ENCODE results near the gene SACM1L.
A peak's percentile ranks its signal among the peaks of the same experiment; 100 is the strongest.
"Not testable (repeated sequence)": the region's sequence is repeated elsewhere in the genome, so short reads cannot be mapped to it uniquely, and the experiment has no call there.

Gene SACM1L

DNA sequence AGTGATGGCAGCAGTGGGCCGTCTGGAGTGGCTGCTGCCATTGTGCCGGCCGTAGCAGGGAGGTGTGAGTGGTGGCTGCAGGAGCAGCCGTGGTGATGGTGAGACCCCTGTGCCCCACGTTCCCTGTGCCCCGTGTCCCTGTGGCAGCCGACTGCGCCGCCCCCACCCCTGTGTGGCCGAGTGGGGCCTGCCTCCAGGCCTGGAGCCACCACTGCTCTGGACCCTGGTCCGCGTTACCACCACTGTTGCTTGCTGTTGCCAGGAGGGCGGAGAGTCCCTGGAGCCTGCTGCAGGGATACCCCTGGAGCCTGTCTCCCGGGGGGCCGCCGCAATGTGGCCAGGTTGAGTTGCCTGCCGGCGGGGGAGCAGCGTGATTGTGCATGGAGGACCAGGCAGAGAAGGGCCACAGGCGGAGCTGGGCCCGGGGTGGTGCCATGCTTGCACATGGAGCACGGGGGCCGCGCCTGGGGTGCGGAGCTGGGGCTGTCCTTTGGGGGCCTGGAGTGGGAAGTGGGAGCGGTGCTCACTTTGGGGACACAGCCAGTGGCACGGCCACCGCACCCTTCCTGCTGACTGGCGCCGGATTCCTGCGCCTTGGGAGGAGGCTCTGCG is 57.1 kb downstream of the SACM1L start:
- no peak for DNase-seq

DNA sequence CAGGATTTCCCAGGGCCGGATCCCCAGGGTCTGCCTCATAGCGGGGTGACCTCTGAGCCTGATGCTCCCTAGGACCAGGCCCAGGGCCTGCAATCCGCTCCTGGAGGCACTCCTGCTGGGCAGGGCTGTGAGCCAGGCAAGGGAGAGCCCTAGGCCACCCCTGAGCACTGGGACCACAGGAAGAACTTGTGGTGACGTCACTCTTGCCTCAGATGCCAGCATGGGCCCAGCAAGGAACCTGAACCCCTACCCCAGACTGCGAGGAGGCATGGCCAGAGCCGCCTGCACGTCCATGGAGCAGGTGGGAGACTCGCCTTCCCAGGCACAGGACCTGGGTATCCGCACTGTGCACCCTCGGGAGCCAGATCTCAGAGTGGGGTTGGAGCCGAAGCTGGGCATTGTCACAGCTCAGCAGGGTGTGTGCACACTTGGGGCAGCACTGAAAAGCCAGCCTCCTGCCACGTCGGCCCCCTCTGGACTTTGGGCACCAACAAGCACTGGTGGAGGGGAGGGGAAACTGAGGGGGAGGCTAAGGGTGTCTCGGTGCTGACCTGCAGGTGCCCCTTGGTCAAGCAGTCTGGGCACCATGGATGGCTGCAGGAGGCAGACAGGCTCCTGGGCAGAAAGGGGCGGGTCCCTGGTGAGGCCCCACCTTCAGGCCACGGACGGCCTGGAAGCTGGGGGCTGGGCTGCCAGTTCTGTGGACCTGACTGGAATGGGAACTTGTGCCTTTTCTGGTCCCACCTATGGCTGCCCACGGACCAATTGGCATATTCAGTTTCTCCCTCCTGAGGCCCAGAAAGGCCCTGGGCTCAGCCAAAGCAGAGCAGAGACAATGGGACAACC is 57.8 kb downstream of the SACM1L start:
- DNase-seq, result no peak

GRCh38 chr3:45748068-45748467 is 58.9 kb downstream of the SACM1L start:
- DNase-seq, result no peak

DNA sequence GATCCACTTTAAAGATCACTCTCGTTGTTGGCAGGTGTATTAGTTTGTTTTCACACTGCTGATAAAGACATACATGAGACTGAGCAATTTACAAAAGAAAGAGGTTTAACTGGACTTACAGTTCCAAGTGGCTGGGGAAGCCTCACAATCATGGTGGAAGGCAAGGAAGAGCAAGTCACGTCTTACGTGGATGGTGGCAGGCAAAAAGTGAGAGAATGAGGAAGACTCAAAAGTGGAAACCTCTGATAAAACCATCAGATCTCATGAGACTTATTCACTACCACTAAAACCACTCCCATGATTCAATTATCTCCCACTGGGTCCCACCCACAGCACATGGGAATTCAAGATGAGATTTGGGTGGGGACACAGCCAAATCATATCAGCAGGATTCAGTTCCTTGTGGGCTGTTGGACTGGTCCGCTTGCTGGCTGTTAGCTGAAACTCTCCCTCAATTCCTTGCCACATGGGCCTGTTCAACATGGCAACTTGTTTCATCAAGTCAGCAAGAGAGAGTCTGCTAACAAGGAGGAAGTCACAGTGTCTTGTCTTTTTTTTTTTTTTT is 59.9 kb downstream of the SACM1L start:
- not testable (repeated sequence) for DNase-seq

- no peak for DNase-seq
Observed at GRCh38 chr3:45749880-45750279, 60.7 kb downstream of the SACM1L start.

- DNase-seq, result no peak
Observed at GRCh38 chr3:45751537-45752242, 62.5 kb downstream of the SACM1L start.

- DNase-seq, result no peak
Observed at GRCh38 chr3:45753095-45753494, 63.9 kb downstream of the SACM1L start.

DNA sequence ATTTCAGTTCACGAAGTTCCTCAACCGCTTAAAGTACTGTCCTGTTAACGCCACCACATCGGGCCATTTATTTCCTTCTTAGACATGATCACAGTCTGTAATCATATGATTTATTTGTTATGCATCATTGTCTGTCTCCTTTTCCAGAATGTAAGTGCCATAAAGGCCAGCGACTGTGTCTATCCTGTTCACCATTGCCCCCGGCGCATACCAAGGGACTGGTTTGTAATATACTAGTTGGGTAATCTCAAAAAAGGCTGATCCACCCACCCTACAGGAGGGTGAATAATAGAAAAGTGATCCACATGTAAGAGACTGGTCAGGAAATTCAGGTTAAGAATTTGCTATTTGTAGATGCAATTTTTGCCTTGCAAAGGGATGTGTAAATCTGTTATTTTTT is 65.3 kb downstream of the SACM1L start:
- no peak for DNase-seq

DNA sequence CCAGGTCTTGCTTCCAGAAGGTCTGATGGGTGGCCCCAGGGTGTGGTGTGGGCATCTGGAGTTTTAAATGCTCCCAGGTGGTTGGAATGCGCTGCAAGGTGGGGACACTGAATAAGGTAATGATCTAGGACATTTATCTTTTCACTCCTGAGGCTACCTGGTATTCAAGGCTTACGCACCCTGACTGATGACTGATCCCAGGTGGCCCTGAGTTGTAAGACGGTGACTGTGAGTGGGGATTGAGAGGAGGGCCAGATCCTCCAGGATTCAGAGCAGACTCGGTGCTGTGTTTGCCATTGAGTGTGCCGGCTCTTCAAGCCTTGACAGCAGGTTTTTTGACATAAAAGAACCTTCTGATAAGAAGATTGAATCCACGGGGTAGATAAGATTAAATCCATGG is 66.9 kb downstream of the SACM1L start:
- no peak for DNase-seq

DNA sequence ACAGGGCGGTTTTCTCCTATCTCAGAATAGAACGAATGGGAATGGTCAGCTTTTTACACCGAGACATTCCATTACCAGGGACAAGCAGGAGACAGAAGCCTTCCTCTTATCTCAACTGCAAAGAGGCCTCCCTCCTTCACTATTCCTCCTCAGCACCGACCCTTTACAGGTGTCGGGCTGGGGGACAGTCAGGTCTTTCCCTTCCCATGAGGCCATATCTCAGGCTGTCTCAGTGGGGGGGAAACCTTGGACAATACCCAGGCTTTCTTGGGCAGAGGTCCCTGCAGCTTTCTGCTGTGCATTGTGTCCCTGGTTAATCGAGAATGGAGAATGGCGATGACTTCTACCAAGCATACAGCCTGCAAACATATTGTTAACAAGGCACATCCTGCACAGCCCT is 67.9 kb downstream of the SACM1L start:
- not testable (repeated sequence) for DNase-seq

DNA sequence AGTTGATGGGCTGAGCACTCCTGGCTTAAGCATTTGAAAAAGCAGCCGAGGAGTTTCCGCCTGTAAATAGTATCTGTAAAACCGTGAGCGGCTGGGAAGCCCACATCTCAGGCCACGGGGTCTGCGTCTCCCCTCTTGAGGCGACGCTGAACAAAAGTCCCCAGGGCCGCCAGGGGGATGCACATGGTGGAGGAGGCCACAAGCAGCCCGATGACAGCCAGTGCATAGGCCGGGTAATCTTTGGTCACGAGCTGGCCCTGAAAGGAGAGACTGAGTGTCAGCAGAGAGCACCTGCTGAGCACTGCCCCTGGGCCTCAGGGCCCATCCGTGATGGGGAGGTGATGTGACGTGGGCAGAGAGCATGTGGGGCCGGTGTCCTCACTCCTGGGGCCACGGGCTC is 69.7 kb downstream of the SACM1L start:
- no peak for DNase-seq

GRCh38 chr3:45759851-45760250 is 70.7 kb downstream of the SACM1L start:
- DNase-seq, result no peak

DNA sequence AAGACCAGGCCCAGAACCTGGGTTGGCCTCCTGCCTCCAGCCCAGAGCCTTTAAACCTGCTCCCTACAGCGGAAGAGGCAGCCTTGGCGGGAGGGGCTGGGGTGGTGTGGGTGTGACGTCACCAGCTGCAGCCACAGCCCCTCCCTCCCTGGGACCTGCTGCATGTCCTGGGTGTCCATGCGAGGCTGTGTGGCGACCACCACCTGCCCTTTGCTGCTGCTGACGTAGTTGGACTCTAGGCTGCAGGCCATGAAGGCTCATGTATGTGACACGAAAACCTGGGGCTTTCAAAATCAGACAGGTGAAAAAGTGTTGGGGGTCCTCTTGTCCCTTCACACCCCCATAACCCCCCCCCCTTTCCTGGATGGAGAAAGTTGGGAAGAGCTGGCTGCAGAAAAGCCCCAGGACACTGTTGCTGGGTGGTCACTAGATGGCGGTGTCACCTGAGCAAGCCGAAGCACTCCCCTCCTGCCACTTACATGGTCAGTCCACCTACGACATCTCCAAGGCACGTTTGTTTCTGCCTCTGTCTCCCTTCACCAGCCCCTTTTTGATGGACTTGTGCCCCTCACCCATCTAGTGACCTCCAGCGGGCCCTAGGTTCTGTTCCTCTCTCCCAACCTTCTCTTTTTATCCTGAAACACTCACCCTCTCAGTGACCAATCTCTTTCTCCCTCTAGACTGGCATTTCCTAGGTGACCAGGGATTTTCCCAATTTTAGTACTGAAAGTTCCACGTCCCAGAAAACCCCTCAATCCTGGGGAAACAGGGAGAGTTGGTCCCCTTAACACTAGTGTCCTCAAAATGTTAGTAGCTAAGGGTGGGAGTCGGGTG is 71.9 kb downstream of the SACM1L start:
- peak; percentile 33 for DNase-seq

DNA sequence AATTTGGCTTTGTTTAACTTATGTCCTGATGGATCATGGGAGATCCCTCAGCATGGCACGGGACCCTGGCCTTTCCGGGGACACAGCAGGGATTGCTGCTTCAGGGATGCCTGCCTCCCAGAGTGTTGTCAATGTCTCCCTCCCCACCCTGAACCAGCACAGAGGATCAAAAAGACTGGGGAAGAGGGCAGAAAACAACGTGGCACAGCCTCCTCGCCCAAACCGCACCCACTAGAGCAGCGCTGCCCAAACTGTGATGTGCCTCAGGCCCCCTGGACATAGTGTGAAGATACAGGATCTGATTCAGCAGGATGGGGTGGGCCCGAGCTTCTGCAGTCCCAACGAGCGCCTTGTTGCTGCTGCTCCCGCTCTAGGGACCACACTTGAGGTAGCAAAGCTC is 72.6 kb downstream of the SACM1L start:
- no peak for DNase-seq

DNA sequence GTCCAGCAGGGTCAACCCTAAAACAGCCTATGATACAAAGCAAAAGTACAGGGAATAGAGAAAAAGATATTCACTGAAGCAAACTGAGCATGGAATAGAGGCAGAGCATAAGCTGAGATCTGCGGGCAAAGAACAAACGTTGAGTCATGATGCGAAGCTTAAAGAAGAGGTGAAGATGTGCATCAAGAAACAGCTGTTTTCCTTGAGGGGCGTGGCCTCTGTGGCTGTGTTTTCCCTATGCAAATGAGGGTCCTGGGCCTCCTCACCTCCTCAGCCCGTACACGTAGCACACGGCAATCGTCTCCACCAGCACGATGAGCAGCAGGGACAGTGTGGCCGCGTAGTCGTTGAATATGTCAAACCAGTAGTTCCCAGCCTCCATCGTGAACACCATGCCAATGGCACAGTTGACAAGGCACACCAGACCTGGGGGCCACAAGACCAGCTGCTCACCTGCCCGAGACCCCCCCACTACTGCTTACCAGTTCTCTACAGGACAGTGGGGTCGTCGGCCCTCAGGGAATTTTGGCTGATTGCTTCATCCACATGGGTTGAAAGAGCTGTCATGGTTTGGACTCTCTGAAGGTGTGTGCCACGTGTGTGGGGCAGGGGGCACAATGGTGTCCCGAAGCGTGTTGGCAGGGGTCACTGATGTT is 73.6 kb downstream of the SACM1L start:
- DNase-seq, result no peak

- DNase-seq, result no peak
Observed at GRCh38 chr3:45763303-45763675, 74.1 kb downstream of the SACM1L start.

GRCh38 chr3:45765266-45765851 is 76.2 kb downstream of the SACM1L start:
- no peak for DNase-seq

DNA sequence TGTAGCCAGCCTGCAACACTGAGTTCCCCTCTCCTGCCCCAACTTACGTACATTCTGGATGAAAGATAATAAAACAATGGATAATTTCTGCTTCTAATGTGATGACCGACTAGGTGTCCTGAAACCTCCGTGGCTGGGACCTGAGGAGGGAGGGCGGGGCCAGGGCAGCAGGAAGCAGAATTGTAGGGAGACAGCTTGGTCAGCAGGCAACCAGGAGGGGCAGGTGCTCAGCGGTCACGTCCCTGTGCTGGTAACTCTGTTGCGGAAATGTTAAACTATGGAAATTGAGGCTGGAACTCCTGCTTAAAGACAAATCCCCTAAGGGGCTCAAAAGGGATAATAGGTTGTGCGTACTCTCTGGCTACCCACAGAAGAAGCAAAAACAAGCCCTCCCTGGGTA is 76.8 kb downstream of the SACM1L start:
- DNase-seq, result no peak

- no peak for DNase-seq
Observed at GRCh38 chr3:45771166-45771775, 82.1 kb downstream of the SACM1L start.

DNA sequence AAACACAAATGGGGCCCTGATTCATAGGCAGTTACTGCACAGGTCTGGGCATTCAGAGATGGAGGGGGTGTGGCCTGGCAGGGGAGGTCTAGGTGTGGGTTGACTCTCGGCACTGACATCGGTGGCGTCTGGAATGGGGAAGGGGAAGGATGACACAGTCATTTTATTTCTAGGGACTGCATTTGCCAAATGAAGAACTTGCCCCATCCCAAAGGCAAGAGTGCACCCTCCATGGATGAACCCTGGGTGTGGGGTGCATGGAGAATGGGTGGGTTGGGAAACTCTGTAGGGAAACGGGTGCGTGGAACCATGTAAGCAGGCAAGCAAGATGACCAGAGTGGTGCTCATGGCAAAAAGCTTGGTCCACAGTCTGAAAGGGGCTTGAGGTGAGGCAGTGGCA is 82.6 kb downstream of the SACM1L start:
- no peak for DNase-seq

GRCh38 chr3:45772341-45773035 is 83.3 kb downstream of the SACM1L start:
- no peak for DNase-seq
